Measurements from ENCODE around the gene GK2.

GK2 gene

GRCh38 chr4:79442422-79442821 is 34.4 kb upstream of the GK2 start:
- no peak for TF ChIP-seq CTCF (IDR thresholded peaks at IDR 0.05; ENCODE audit: low read depth, low read length)
- DNase-seq: no peak
- Histone ChIP-seq H3K9me3 (ENCODE audit: severe bottlenecking) (no peaks in the 10 kb centered on the region), H3K27ac (no peak overlapping the region), H3K27me3 (ENCODE audit: insufficient read depth, low read depth, severe bottlenecking) (no peaks in the 10 kb centered on the region), H3K36me3 (no peaks in the 10 kb centered on the region), H3K4me3 (ENCODE audit: low read depth, low read length) (no peak overlapping the region)

- Histone ChIP-seq H3K4me3 (ENCODE audit: low read depth, low read length) (no peak overlapping the region), H3K27me3 (ENCODE audit: insufficient read depth, low read depth, severe bottlenecking) (no peaks in the 10 kb centered on the region), H3K9me3 (ENCODE audit: severe bottlenecking) (no peaks in the 10 kb centered on the region), H3K27ac (no peak overlapping the region), H3K36me3 (no peaks in the 10 kb centered on the region)
- DNase-seq: no peak
- TF ChIP-seq CTCF (IDR thresholded peaks at IDR 0.05; ENCODE audit: low read depth, low read length): no peak
These were observed 31.5 kb upstream of the GK2 start for GRCh38 chr4:79439489-79439888.

GRCh38 chr4:79431839-79432238 is 23.8 kb upstream of the GK2 start:
- Histone ChIP-seq H3K4me3 (ENCODE audit: low read depth, low read length) (no peak overlapping the region), H3K9me3 (ENCODE audit: severe bottlenecking) (no peaks in the 10 kb centered on the region), H3K36me3 (no peaks in the 10 kb centered on the region), H3K27me3 (ENCODE audit: insufficient read depth, low read depth, severe bottlenecking) (no peaks in the 10 kb centered on the region), H3K27ac (no peak overlapping the region)
- no peak for TF ChIP-seq CTCF (IDR thresholded peaks at IDR 0.05; ENCODE audit: low read depth, low read length)
- DNase-seq: no peak

- Histone ChIP-seq H3K27ac (no peak overlapping the region), H3K4me3 (ENCODE audit: low read depth, low read length) (no peak overlapping the region), H3K27me3 (ENCODE audit: insufficient read depth, low read depth, severe bottlenecking) (no peaks in the 10 kb centered on the region), H3K9me3 (ENCODE audit: severe bottlenecking) (no peaks in the 10 kb centered on the region), H3K36me3 (no peaks in the 10 kb centered on the region)
- no peak for TF ChIP-seq CTCF (IDR thresholded peaks at IDR 0.05; ENCODE audit: low read depth, low read length)
- no peak for DNase-seq
These were observed 21.3 kb upstream of the GK2 start for GRCh38 chr4:79429113-79429903.

GRCh38 chr4:79426989-79427388 is 19.0 kb upstream of the GK2 start:
- no peak for TF ChIP-seq CTCF (IDR thresholded peaks at IDR 0.05; ENCODE audit: low read depth, low read length)
- no peaks in the 10 kb centered on the region for H3K9me3 ChIP-seq (ENCODE audit: severe bottlenecking)
- no peaks in the 10 kb centered on the region for H3K27me3 ChIP-seq (ENCODE audit: insufficient read depth, low read depth, severe bottlenecking)
- no peak overlapping the region for H3K4me3 ChIP-seq (ENCODE audit: low read depth, low read length)
- no peaks in the 10 kb centered on the region for H3K36me3 ChIP-seq
- no peak overlapping the region for H3K27ac ChIP-seq
- DNase-seq: no peak

- DNase-seq: no peak
- no peaks in the 10 kb centered on the region for H3K27me3 ChIP-seq (ENCODE audit: insufficient read depth, low read depth, severe bottlenecking)
- H3K27ac ChIP-seq: no peak overlapping the region
- no peaks in the 10 kb centered on the region for H3K36me3 ChIP-seq
- no peak for TF ChIP-seq CTCF (IDR thresholded peaks at IDR 0.05; ENCODE audit: low read depth, low read length)
- no peak overlapping the region for H3K4me3 ChIP-seq (ENCODE audit: low read depth, low read length)
- no peaks in the 10 kb centered on the region for H3K9me3 ChIP-seq (ENCODE audit: severe bottlenecking)
These were observed 17.6 kb upstream of the GK2 start for GRCh38 chr4:79425586-79425985.

Measured in WERI-Rb-1 (cell line).